ENCODE data around the gene FMN2.

DNA sequence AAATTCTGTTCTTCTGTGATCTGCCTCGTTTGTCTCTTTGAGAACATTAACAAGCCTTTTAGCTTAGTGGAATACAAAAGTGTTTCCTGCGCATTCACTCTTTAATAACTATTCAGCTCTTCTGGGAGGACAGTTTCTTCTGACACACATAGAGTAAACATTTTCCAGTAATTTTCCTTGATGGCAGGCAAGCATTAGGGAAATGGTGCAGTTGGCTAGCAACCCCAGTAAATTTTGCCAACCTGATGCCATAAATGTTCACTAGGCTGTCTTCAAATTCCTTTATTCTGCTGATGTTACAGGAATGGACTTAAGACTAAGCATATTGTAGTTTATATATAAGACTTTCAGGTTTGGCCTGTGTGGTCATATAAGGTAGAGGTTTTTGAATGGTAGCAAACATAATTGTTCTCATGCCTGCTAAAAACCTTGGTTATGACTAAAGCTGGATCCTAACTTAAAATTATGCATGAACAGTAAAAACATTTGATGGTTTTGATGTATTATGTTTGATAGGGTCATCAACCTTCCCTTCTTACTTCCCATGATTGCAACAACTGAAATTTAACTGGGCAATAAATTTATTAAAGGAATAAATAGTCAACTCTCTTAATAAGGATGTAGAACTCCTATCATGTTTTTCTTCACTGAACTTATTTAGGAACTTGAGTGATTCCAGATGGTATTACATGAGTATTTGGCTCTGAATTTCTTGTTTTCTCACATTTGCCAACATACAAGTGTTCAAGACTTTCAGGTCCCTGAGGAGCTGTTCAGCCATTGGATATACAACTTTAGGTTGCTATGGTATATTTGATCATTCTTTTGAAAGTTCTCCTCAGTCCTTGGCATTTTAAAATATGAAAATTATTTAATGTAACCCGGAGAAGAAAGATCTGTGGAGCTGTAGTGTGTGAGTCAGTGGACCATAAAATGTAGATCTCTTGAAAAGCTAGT lies 223.4 kb downstream of the FMN2 start:
- TF ChIP-seq, protein P1, sequence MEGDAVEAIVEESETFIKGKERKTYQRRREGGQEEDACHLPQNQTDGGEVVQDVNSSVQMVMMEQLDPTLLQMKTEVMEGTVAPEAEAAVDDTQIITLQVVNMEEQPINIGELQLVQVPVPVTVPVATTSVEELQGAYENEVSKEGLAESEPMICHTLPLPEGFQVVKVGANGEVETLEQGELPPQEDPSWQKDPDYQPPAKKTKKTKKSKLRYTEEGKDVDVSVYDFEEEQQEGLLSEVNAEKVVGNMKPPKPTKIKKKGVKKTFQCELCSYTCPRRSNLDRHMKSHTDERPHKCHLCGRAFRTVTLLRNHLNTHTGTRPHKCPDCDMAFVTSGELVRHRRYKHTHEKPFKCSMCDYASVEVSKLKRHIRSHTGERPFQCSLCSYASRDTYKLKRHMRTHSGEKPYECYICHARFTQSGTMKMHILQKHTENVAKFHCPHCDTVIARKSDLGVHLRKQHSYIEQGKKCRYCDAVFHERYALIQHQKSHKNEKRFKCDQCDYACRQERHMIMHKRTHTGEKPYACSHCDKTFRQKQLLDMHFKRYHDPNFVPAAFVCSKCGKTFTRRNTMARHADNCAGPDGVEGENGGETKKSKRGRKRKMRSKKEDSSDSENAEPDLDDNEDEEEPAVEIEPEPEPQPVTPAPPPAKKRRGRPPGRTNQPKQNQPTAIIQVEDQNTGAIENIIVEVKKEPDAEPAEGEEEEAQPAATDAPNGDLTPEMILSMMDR (IDR thresholded peaks at IDR 0.05) = no peak
- TF ChIP-seq POLR2A (IDR thresholded peaks at IDR 0.05) = no peak

All from Peyer's patch (tissue), 4 donors.